Retinal pigment epithelial cell (primary cell): ENCODE measurements around the gene CNTNAP2.

Experiments used
- DNase-seq: peaks from one replicate; pipeline ENCODE4 v3.0.0-alpha.2; 2010; ENCODE audit warnings: low read depth
- H3K4me3 ChIP-seq: 2 replicates; pipeline ENCODE4 v1.5.1; 2011; ENCODE audit warnings: mild to moderate bottlenecking, low read length, control low read depth, moderate library complexity
- CTCF ChIP-seq: conservative IDR thresholded peaks from 2 replicates; pipeline ENCODE4 v1.5.1; 2011; ENCODE audit warnings: low read depth, low read length, control low read depth, inconsistent platforms

CNTNAP2 gene

DNA sequence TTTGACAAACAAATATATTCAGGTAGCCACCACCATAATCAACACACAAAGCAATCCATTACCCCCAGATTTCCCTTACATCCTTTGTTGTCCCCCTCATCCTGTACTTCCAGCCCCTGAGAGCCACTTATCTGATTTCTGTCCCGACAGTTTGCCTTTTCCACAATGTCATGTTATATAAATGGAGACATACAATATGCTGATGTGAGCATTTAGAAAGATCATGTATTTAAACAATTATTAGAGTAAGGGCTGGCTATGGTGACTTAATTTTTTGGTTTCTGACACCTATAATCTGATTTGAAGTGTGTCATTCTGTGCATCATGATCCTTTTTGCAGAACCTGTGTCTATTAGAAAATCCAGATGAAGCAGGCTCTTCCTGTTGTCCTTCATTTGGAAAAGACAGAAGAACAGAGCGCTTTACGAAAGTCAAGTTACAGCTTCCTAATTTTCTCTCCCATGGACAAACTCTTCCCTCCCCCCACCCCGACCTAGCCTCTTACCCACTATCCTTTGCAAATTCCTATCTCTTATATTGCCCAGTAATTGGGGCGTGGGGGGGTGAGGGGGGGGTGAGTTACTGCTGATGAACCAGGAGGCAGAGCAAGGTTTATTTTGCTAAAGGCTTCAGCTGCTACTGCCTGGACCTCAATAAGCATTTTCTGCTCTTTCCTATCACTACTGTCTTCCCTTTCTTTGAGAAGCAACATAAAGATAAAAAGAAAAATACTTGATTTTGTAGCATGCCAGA is 2221.6 kb downstream of the CNTNAP2 start:
- TF ChIP-seq CTCF = no peak
- no peak for DNase-seq
- no peak overlapping the region for H3K4me3 ChIP-seq

- H3K4me3 ChIP-seq = no peak overlapping the region
- TF ChIP-seq CTCF = no peak
- no peak for DNase-seq
These were observed 2224.1 kb downstream of the CNTNAP2 start for GRCh38 chr7:148340438-148341280.

DNA sequence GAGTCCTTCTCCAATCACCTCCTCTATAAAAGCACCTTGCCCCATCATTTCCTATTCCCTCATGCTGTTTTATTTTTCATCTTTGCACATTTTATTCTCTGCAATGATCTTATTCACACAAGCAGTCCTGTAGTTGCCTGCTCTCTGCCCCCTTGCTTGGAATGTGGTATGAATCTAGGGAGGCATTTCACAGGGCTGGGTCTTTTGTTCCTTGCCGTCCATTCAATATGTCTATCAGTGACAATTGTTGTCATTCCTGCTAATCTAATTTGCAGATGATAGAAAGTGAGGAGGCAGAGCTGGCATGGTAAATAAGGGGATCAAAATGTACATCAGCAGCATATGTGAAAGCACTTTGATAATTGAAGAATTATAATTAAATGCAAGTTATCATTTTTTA is 2227.8 kb downstream of the CNTNAP2 start:
- no peak overlapping the region for H3K4me3 ChIP-seq
- no peak for DNase-seq
- TF ChIP-seq CTCF = no peak

DNA sequence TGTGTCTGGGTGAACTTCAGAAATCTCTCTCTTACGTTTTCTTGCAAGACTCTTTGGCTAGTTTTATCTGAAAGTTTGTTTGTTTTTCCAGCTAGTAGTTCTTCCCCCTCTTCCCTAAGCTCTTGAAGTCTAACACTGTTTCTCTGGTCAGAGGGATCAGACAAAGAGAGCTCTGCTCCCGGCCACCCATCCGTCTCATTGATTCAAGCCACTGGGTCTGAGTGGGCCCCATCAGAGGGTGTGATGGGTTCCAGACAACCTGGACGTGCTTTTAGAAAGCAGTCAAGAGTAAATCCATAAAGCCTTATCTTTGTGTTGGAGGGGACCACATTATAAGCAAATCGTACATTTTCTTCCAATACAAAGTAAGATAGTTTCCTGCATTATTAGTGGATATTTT is 2231.4 kb downstream of the CNTNAP2 start:
- DNase-seq = no peak
- TF ChIP-seq CTCF = no peak
- no peak overlapping the region for H3K4me3 ChIP-seq

DNA sequence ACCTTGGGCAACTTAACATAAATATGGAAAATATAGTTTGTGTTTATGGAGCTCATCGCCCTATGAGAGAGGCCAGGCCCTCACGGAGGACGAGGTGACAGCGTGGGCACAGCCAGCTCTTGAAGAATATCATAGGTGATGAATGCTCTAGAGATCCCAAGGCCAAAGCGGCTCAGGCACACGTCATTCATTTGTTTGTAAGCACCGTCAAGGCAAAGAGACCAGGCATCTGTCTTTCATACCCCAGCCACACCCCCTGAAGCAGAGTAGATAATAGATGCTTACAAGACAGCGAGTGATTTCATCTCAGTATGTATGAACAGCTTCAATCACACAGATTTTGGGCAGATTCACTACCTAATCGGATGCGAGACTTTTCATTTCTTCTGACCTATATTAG is 2231.9 kb downstream of the CNTNAP2 start:
- no peak for TF ChIP-seq CTCF

GRCh38 chr7:148356303-148356702 is 2239.7 kb downstream of the CNTNAP2 start:
- TF ChIP-seq CTCF = no peak
- DNase-seq = no peak
- H3K4me3 ChIP-seq = no peak overlapping the region

More for the DNA sequence above, 2231.9 kb downstream of the CNTNAP2 start:
- H3K4me3 ChIP-seq = no peak overlapping the region
- DNase-seq = no peak
